VCaP (cell line): ENCODE results near the gene ZMYND8.
A peak's percentile ranks its signal among the peaks of the same experiment; 100 is the strongest.

Source experiments
- H3K27ac ChIP-seq: fragments of 450-650 bp; 2 replicates; pipeline ENCODE4 v1.5.1; 2017
- TF ChIP-seq, protein P1 (sequence below): fragments of 450-650 bp; conservative IDR thresholded peaks from 2 replicates; pipeline ENCODE4 v1.5.1; 2017; ENCODE audit warnings: mild to moderate bottlenecking, moderate library complexity

The ZMYND8 gene

DNA sequence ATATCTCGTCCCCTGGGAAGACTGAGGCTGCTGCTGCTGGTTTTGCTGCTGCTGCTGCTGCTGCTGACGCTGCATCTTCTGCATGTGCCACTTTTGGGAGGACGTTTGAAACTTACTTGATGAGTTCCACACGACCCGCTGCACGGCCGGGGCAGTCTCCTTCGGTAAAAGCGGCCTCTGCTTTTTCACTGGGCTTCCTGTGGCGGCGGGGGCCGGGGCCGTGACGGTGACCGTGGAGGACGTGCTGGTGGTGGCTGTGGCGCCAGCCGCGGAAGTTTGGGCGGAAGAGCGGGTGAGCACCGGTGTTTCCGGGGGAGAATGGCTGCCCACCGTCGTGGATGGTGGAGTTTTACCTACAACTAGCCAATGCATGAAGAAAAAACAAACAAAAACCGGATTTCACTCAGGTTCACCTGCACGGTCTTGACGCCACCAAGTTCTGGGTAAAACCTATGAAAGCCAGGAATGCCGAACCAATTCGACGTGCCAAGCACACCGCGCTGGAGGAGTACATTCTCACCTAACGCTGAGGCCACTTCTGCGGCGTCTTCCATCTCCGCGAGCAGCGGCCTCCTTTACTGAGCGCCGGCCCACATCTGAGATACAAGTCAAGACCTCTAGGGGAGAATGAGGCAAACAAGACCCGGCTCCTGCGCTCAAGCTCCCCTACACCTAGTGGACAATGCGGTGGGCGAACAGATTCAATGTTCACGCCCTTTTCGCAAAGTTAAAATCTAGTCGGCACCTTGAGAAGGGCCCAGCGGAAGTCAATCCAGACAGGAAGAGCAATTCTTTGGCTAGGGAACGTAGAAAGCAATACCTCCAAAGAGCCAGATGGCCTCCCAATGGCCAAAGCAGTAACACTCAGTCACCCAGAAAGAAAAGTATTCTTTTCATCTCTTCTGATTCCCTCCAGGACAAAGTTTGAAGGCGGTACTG lies 117.5 kb downstream of the ZMYND8 start:
- TF ChIP-seq, protein P1, sequence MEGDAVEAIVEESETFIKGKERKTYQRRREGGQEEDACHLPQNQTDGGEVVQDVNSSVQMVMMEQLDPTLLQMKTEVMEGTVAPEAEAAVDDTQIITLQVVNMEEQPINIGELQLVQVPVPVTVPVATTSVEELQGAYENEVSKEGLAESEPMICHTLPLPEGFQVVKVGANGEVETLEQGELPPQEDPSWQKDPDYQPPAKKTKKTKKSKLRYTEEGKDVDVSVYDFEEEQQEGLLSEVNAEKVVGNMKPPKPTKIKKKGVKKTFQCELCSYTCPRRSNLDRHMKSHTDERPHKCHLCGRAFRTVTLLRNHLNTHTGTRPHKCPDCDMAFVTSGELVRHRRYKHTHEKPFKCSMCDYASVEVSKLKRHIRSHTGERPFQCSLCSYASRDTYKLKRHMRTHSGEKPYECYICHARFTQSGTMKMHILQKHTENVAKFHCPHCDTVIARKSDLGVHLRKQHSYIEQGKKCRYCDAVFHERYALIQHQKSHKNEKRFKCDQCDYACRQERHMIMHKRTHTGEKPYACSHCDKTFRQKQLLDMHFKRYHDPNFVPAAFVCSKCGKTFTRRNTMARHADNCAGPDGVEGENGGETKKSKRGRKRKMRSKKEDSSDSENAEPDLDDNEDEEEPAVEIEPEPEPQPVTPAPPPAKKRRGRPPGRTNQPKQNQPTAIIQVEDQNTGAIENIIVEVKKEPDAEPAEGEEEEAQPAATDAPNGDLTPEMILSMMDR = no peak
- peak overlapping the region; percentile 4; the same call in 1 of the 2 replicates for H3K27ac ChIP-seq

DNA sequence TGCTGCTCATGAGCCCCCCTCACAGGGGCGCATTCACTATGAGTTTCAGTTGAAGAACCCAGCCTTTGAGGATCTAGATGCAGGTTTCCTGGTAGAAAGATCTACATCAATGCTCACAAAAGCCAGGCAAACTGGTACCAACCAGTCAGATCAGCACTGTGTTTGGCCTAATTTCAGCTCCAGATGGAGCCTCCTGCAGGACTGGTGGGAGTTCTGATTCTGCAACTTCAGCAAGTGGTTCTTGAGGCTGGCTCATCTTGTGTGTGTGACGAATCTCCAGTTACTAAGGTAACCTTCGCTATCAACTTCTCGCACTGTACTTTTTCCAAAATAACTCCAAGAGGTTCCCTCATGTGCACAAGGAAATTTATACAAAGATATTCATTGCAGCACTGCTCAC lies 118.8 kb downstream of the ZMYND8 start:
- H3K27ac ChIP-seq = peak overlapping the region; percentile 8; the same call in 1 of the 2 replicates
- TF ChIP-seq, protein P1 = no peak

DNA sequence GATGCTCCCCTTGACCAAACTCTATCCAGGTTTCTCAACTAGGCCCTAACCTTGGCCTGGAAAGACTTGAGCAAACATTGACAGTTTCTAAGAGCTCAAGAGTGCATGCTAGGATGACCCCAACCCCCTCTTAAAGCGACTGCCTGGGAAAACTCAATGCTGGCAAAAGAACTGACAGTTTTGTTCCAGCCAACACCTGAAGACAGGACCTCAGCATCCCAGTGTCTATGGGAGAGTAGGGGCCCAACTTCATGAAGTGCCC lies 119.9 kb downstream of the ZMYND8 start:
- no peak overlapping the region for H3K27ac ChIP-seq
- TF ChIP-seq, protein P1 = no peak

DNA sequence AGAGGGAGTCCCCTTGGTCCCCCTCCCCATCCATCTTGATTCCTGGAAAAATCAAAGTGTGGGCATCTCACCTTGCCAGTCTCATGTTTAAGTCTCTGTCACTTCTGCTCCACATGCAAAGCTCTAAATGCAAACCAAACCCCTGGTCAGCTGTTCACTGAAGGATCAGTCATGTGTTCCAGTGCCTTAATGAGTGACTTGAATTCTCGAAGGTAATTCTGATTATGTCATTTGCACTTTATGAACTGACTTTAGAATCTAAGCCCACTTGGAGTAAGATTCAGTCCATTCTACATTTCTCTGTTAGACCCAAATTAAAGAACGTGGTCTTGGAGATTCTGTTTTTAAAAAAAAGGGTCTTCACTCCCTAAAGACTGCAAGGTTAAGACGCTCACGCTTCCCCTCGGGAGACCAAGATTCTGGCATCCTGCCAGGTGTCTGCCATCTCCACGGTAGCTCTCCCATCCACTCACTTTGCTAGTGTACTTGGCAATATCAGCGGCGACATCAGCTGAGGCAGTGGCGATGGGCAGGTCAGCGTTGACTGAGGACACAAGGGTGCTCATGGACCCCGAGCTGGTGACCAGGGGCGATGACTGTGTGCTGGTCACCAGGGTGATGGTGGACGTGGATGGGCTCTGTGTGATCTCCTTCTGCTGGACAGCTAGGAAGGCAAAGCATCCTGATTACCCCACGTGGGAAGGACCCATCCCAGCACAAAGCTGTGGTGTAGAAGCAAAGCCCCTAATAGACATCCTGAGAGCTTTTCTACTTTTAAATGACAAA lies 120.5 kb downstream of the ZMYND8 start:
- H3K27ac ChIP-seq = no peak overlapping the region
- TF ChIP-seq, protein P1 = no peak

DNA sequence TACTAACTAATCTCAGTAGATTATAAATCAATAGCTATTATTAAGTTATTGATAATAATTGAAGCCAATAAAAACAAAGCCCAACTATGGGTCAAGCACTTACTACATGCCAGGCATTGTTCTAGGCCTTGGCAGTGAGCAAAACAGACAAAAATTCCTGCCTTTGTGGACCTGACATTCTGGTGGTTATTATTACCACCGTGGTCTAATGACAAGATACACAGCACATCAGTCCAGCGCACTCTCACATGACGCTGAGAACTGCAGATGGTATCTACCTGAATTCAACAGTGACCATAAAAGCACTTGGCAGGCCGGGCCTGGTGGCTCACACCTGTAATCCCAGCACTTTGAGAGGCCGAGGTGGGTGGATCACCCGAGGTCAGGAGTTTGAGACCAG lies 121.4 kb downstream of the ZMYND8 start:
- H3K27ac ChIP-seq = no peak overlapping the region
- TF ChIP-seq, protein P1 = no peak

DNA sequence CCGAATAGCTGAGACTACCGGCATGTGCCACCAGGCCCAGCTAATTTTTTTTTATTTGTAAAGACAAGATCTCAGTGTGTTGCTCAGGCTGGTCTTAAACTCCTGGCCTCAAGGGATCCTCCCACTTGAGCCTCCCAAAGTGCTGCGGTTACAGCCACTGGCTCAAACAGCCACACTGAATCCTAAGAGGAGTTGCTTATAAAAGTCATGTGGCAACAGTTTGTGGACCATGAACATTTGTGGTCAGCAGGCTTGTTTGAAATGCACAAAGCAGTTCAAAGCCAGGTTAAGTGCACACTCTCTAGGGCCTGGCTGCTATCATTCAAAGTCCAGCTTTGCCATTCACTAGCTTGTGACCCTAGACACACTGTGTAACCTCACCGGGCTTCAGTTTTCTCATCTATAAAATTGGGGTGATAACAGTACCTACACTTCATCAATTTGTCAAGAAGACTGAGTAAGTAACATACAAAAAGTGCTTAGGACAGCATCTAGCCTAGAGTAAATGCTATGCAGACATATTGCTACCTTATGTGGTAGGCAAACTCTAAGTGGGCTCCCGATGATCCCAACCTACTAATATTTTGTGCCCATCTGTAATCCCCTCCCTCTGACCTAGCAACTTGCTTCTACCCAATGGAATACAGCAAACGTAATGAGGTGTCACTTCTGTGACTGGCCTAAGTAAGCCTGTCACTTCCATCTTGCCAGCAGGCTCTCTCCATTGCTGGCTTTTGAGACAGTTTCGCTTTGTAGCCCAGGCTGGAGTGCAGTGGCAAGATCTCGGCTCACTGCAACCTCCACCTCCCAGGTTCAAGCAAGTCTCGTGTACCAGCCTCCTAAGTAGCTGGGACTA lies 122.9 kb downstream of the ZMYND8 start:
- TF ChIP-seq, protein P1 = no peak
- peak overlapping the region; percentile 2; the same call in 1 of the 2 replicates for H3K27ac ChIP-seq
